ENCODE results near the gene ZNF333. TPM values are rescaled to one million over a fixed set of nuclear protein-coding genes. Genes with fewer than 3 reads are reported as not detected.

The ZNF333 gene
- polyA plus RNA-seq, 2 of the 4 experiments (the other 2 are of a cell fraction) = 3.5 to 5.7 TPM

DNA sequence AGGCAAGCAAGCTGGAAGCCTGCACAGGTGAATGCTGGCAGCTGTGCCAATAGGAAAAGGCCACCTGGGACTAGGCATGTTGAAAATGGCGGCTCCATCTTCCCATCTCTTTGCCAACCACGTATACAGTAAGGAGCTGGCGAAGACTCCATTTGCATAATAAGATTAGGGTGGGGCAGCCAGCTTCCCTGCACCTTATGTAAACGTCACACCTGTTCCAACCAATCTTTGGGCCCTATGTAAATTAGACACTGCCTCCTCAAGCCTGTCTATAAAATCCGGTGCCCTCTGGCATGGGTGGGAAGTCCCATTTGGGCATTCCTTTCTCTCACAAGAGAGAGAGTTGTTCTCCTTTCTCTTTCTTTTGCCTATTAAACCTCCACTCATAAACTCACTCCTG is 71.8 kb downstream of the ZNF333 start:
- DNase-seq (ENCODE audit: low read depth in 1 of 2, low spot score in 1 of 2) (no peak), ATAC-seq (no peak), FAIRE-seq (no peak)
- ChIA-PET POLR2A (no interaction called here), CTCF (interaction anchor here (0.7 kb wide), 1 partner anchor 33 kb away, joined by 3 read pairs; no protein-coding TSS in a partner anchor)
- no peaks in the 10 kb centered on the region for H3K4me1 ChIP-seq
- H3K4me3 ChIP-seq = no peak overlapping the region
- 53% methylated on average over 5 of the region's 5 CpGs for WGBS (ENCODE audit: missing lambda C conversion rate)
- H3K4me2 ChIP-seq = no peak overlapping the region
- H3K9me3 ChIP-seq = no peaks in the 10 kb centered on the region
- H3K27ac ChIP-seq = no peak overlapping the region
- TF ChIP-seq FOXS1 (CRISPR knock-in tag; IDR thresholded peaks at IDR 0.05) (no peak), MYC (IDR thresholded peaks at IDR 0.05; ENCODE audit: borderline replicate concordance, low read length) (no peak), TFCP2L1 (CRISPR knock-in tag; IDR thresholded peaks at IDR 0.05) (no peak), PHF8 (IDR thresholded peaks at IDR 0.05; ENCODE audit: borderline replicate concordance, low read depth) (no peak), NPAS2 (CRISPR knock-in tag; IDR thresholded peaks at IDR 0.05; ENCODE audit: borderline replicate concordance) (no peak), KDM5A (IDR thresholded peaks at IDR 0.05) (no peak), HEYL (CRISPR knock-in tag; IDR thresholded peaks at IDR 0.05) (no peak), CHD2 (IDR thresholded peaks at IDR 0.05; ENCODE audit: low read length, partially characterized antibody) (no peak), NR3C1 (IDR thresholded peaks at IDR 0.05) (no peak), EHF (CRISPR knock-in tag; IDR thresholded peaks at IDR 0.05) (no peak), RAD21 (conservative IDR thresholded peaks at IDR 0.05 in 1 of 2, IDR thresholded peaks at IDR 0.05 in 1 of 2) (no peak), ZNF302 (CRISPR knock-in tag; IDR thresholded peaks at IDR 0.05) (no peak), JUN (IDR thresholded peaks at IDR 0.05) (no peak)
- TF ChIP-seq, protein P1, sequence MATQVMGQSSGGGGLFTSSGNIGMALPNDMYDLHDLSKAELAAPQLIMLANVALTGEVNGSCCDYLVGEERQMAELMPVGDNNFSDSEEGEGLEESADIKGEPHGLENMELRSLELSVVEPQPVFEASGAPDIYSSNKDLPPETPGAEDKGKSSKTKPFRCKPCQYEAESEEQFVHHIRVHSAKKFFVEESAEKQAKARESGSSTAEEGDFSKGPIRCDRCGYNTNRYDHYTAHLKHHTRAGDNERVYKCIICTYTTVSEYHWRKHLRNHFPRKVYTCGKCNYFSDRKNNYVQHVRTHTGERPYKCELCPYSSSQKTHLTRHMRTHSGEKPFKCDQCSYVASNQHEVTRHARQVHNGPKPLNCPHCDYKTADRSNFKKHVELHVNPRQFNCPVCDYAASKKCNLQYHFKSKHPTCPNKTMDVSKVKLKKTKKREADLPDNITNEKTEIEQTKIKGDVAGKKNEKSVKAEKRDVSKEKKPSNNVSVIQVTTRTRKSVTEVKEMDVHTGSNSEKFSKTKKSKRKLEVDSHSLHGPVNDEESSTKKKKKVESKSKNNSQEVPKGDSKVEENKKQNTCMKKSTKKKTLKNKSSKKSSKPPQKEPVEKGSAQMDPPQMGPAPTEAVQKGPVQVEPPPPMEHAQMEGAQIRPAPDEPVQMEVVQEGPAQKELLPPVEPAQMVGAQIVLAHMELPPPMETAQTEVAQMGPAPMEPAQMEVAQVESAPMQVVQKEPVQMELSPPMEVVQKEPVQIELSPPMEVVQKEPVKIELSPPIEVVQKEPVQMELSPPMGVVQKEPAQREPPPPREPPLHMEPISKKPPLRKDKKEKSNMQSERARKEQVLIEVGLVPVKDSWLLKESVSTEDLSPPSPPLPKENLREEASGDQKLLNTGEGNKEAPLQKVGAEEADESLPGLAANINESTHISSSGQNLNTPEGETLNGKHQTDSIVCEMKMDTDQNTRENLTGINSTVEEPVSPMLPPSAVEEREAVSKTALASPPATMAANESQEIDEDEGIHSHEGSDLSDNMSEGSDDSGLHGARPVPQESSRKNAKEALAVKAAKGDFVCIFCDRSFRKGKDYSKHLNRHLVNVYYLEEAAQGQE (IDR thresholded peaks at IDR 0.05) = no peak
- TF ChIP-seq, protein P2, sequence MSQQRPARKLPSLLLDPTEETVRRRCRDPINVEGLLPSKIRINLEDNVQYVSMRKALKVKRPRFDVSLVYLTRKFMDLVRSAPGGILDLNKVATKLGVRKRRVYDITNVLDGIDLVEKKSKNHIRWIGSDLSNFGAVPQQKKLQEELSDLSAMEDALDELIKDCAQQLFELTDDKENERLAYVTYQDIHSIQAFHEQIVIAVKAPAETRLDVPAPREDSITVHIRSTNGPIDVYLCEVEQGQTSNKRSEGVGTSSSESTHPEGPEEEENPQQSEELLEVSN (IDR thresholded peaks at IDR 0.05; ENCODE audit: borderline replicate concordance, low read depth) = no peak
- TF ChIP-seq, protein P3, sequence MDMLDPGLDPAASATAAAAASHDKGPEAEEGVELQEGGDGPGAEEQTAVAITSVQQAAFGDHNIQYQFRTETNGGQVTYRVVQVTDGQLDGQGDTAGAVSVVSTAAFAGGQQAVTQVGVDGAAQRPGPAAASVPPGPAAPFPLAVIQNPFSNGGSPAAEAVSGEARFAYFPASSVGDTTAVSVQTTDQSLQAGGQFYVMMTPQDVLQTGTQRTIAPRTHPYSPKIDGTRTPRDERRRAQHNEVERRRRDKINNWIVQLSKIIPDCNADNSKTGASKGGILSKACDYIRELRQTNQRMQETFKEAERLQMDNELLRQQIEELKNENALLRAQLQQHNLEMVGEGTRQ (IDR thresholded peaks at IDR 0.05) = no peak
- TF ChIP-seq, protein P4, sequence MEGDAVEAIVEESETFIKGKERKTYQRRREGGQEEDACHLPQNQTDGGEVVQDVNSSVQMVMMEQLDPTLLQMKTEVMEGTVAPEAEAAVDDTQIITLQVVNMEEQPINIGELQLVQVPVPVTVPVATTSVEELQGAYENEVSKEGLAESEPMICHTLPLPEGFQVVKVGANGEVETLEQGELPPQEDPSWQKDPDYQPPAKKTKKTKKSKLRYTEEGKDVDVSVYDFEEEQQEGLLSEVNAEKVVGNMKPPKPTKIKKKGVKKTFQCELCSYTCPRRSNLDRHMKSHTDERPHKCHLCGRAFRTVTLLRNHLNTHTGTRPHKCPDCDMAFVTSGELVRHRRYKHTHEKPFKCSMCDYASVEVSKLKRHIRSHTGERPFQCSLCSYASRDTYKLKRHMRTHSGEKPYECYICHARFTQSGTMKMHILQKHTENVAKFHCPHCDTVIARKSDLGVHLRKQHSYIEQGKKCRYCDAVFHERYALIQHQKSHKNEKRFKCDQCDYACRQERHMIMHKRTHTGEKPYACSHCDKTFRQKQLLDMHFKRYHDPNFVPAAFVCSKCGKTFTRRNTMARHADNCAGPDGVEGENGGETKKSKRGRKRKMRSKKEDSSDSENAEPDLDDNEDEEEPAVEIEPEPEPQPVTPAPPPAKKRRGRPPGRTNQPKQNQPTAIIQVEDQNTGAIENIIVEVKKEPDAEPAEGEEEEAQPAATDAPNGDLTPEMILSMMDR (IDR thresholded peaks at IDR 0.05) = no peak

DNA sequence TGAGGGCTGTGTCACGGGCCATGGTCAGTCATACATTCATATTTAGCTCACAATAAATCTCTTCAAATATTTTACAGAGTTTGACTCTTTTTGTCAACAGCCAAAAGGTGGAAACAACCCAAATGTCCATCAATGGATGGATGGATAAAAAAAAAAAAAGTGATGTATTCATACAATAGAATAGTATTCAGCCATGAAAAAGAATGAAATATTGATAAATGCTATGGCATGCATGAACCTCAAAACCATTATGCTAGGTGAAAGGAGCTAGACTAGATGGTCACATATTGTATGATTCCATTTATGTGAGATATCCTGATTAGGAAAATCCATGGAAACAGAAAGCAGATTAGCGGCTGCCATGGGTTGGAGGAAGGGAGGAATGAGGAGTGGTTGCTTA is 72.3 kb downstream of the ZNF333 start:
- no peak overlapping the region for H3K4me2 ChIP-seq
- FAIRE-seq (no peak), ATAC-seq (no peak), DNase-seq (ENCODE audit: low read depth in 1 of 2, low spot score in 1 of 2) (no peak)
- no peak overlapping the region for H3K27ac ChIP-seq
- WGBS (ENCODE audit: missing lambda C conversion rate) = 81% methylated on average over 2 of the region's 2 CpGs
- no peaks in the 10 kb centered on the region for H3K9me3 ChIP-seq
- CTCF ChIA-PET = no interaction called here
- POLR2A ChIA-PET = no interaction called here
- no peak overlapping the region for H3K4me3 ChIP-seq
- no peaks in the 10 kb centered on the region for H3K4me1 ChIP-seq
- TF ChIP-seq MAFK (IDR thresholded peaks at IDR 0.05; ENCODE audit: partially characterized antibody) (no peak), EHF (CRISPR knock-in tag; IDR thresholded peaks at IDR 0.05) (no peak), BHLHE40 (IDR thresholded peaks at IDR 0.05; ENCODE audit: low read depth, low read length) (no peak), POLR2A (IDR thresholded peaks at IDR 0.05; ENCODE audit: low read length) (no peak), JUN (IDR thresholded peaks at IDR 0.05) (no peak), KDM1A (IDR thresholded peaks at IDR 0.05; ENCODE audit: low read depth) (no peak), ZNF302 (CRISPR knock-in tag; IDR thresholded peaks at IDR 0.05) (no peak), HOXA7 (CRISPR knock-in tag; IDR thresholded peaks at IDR 0.05) (no peak), EP300 (IDR thresholded peaks at IDR 0.05) (no peak), HOXB5 (CRISPR knock-in tag; IDR thresholded peaks at IDR 0.05) (no peak)
- TF ChIP-seq, protein P2 (IDR thresholded peaks at IDR 0.05; ENCODE audit: borderline replicate concordance, low read depth) = no peak
- TF ChIP-seq, protein P5, sequence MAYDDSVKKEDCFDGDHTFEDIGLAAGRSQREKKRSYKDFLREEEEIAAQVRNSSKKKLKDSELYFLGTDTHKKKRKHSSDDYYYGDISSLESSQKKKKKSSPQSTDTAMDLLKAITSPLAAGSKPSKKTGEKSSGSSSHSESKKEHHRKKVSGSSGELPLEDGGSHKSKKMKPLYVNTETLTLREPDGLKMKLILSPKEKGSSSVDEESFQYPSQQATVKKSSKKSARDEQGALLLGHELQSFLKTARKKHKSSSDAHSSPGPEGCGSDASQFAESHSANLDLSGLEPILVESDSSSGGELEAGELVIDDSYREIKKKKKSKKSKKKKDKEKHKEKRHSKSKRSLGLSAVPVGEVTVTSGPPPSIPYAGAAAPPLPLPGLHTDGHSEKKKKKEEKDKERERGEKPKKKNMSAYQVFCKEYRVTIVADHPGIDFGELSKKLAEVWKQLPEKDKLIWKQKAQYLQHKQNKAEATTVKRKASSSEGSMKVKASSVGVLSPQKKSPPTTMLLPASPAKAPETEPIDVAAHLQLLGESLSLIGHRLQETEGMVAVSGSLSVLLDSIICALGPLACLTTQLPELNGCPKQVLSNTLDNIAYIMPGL (CRISPR knock-in tag; IDR thresholded peaks at IDR 0.05; ENCODE audit: borderline replicate concordance) = no peak
- TF ChIP-seq, protein P6, sequence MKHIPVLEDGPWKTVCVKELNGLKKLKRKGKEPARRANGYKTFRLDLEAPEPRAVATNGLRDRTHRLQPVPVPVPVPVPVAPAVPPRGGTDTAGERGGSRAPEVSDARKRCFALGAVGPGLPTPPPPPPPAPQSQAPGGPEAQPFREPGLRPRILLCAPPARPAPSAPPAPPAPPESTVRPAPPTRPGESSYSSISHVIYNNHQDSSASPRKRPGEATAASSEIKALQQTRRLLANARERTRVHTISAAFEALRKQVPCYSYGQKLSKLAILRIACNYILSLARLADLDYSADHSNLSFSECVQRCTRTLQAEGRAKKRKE (CRISPR knock-in tag; IDR thresholded peaks at IDR 0.05; ENCODE audit: low read depth) = no peak

Data from A549 (cell line).